MM.1S (cell line): ENCODE data around the gene RABEP2.

Source experiments
- DNase-seq: peaks from one replicate; pipeline ENCODE4 v3.0.0-alpha.2; 2015
- H2AFZ ChIP-seq: fragments of 300-600 bp; sonication (generic); 2 replicates; pipeline ENCODE4 v1.6.0; 2016; ENCODE audit warnings: antibody characterized with exemption, low read length
- H3F3A ChIP-seq: fragments of 300-600 bp; sonication (generic); 2 replicates; pipeline ENCODE4 v1.6.1; 2016; ENCODE audit warnings: mild to moderate bottlenecking, antibody characterized with exemption, low read length, moderate library complexity, mixed read lengths; ENCODE audit not compliant: insufficient read depth
- H3K27ac ChIP-seq: fragments of 300-600 bp; sonication (generic); 2 replicates; pipeline ENCODE4 v1.5.1; 2016; ENCODE audit warnings: mild to moderate bottlenecking, low read length
- H3K27me3 ChIP-seq: fragments of 300-600 bp; sonication (generic); replicated peaks from 2 replicates; pipeline ENCODE4 v1.6.0; 2016; ENCODE audit warnings: low read length; ENCODE audit not compliant: insufficient read depth
- H3K36me3 ChIP-seq: fragments of 300-600 bp; sonication (generic); replicated peaks from 2 replicates; pipeline ENCODE4 v1.6.1; 2016; ENCODE audit warnings: mild to moderate bottlenecking, low read length, mixed read lengths; ENCODE audit not compliant: insufficient read depth
- H3K4me1 ChIP-seq: fragments of 300-600 bp; sonication (generic); 2 replicates; pipeline ENCODE4 v1.6.1; 2016; ENCODE audit warnings: low read length, mixed read lengths
- H3K4me2 ChIP-seq: fragments of 300-600 bp; sonication (generic); 2 replicates; pipeline ENCODE4 v1.6.0; 2016; ENCODE audit warnings: low read depth, low read length
- H3K4me3 ChIP-seq: fragments of 300-600 bp; sonication (generic); 2 replicates; pipeline ENCODE4 v1.5.1; 2016; ENCODE audit warnings: low read length, mixed read lengths
- H3K79me2 ChIP-seq: fragments of 300-600 bp; sonication (generic); 2 replicates; pipeline ENCODE4 v1.6.1; 2016; ENCODE audit warnings: mixed run types, low read length, mixed read lengths
- H3K9ac ChIP-seq: fragments of 300-600 bp; sonication (generic); 2 replicates; pipeline ENCODE4 v1.6.1; 2016; ENCODE audit warnings: low read length, mixed read lengths
- H3K9me2 ChIP-seq: fragments of 300-600 bp; sonication (generic); replicated peaks from 2 replicates; pipeline ENCODE4 v1.6.1; 2016; ENCODE audit warnings: mild to moderate bottlenecking, low read length, mixed read lengths; ENCODE audit not compliant: insufficient read depth
- H3K9me3 ChIP-seq: fragments of 300-600 bp; sonication (generic); replicated peaks from 2 replicates; pipeline ENCODE4 v1.6.1; 2016; ENCODE audit warnings: mild to moderate bottlenecking, low read length, mixed read lengths; ENCODE audit not compliant: insufficient read depth
- H4K20me1 ChIP-seq: fragments of 300-600 bp; sonication (generic); 2 replicates; pipeline ENCODE4 v1.6.1; 2016; ENCODE audit warnings: mild to moderate bottlenecking, low read length, moderate library complexity, mixed read lengths; ENCODE audit not compliant: insufficient read depth
- EZH2 ChIP-seq: fragments of 300-600 bp; sonication (generic); optimal IDR thresholded peaks from 2 replicates; pipeline ENCODE3; 2017; ENCODE audit warnings: low read depth, mild to moderate bottlenecking, antibody characterized with exemption, low read length, mixed read lengths
- EZH2phosphoT487 ChIP-seq: fragments of 300-600 bp; sonication (generic); IDR thresholded peaks from 2 replicates; pipeline ENCODE4 v1.6.1; 2018; ENCODE audit warnings: antibody characterized with exemption, low read length
- TF ChIP-seq, protein P1 (sequence below): fragments of 300-600 bp; sonication (generic); IDR thresholded peaks from 2 replicates; pipeline ENCODE4 v1.5.1; 2016; ENCODE audit warnings: antibody characterized with exemption, low read length, mixed read lengths

The RABEP2 gene

GRCh38 chr16:28967156-28967555 lies 42.1 kb upstream of the RABEP2 start:
- TF ChIP-seq EZH2 (no peak), EZH2phosphoT487 (no peak)
- TF ChIP-seq, protein P1, sequence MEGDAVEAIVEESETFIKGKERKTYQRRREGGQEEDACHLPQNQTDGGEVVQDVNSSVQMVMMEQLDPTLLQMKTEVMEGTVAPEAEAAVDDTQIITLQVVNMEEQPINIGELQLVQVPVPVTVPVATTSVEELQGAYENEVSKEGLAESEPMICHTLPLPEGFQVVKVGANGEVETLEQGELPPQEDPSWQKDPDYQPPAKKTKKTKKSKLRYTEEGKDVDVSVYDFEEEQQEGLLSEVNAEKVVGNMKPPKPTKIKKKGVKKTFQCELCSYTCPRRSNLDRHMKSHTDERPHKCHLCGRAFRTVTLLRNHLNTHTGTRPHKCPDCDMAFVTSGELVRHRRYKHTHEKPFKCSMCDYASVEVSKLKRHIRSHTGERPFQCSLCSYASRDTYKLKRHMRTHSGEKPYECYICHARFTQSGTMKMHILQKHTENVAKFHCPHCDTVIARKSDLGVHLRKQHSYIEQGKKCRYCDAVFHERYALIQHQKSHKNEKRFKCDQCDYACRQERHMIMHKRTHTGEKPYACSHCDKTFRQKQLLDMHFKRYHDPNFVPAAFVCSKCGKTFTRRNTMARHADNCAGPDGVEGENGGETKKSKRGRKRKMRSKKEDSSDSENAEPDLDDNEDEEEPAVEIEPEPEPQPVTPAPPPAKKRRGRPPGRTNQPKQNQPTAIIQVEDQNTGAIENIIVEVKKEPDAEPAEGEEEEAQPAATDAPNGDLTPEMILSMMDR = no peak
- Histone ChIP-seq H3K36me3 (peaks cover 5% of the 10 kb centered on the region), H3K4me2 (no peak overlapping the region), H4K20me1 (no peaks in the 10 kb centered on the region), H3K27me3 (no peaks in the 10 kb centered on the region), H3F3A (peaks cover 5% of the 10 kb centered on the region; the same call in 1 of the 2 replicates), H3K4me1 (no peaks in the 10 kb centered on the region), H3K4me3 (no peak overlapping the region), H3K79me2 (no peaks in the 10 kb centered on the region), H3K9ac (no peak overlapping the region), H3K9me2 (no peaks in the 10 kb centered on the region), H3K27ac (no peak overlapping the region), H2AFZ (no peak overlapping the region), H3K9me3 (no peaks in the 10 kb centered on the region)
- DNase-seq = no peak

DNA sequence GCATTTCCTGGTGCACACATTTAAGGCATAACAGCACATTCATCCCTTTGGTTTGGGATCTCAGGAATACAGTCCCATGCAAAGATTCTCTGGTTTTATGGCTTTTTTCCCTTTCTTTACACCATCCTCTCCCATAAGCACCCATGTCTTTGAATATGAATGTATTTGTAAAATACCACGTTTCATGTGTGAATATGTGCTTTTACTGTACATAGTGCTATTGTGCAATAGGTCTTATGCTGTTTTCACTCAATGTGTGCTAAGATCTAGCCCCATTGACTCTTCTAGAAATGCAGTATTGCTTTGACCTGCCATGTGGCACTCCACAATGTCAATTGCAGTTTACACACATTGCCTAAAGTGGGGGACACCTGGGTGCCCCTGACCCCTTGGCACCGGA lies 39.5 kb upstream of the RABEP2 start:
- Histone ChIP-seq H3F3A (peaks cover 5% of the 10 kb centered on the region; the same call in 1 of the 2 replicates), H3K4me1 (no peaks in the 10 kb centered on the region), H3K9ac (no peak overlapping the region), H3K4me3 (no peak overlapping the region), H3K27me3 (no peaks in the 10 kb centered on the region), H3K36me3 (peaks cover 5% of the 10 kb centered on the region), H4K20me1 (no peaks in the 10 kb centered on the region), H3K9me3 (no peaks in the 10 kb centered on the region), H3K9me2 (no peaks in the 10 kb centered on the region), H2AFZ (no peak overlapping the region), H3K4me2 (no peak overlapping the region), H3K79me2 (no peaks in the 10 kb centered on the region), H3K27ac (no peak overlapping the region)
- no peak for DNase-seq
- TF ChIP-seq EZH2phosphoT487 (no peak), EZH2 (no peak)
- TF ChIP-seq, protein P1 = no peak

DNA sequence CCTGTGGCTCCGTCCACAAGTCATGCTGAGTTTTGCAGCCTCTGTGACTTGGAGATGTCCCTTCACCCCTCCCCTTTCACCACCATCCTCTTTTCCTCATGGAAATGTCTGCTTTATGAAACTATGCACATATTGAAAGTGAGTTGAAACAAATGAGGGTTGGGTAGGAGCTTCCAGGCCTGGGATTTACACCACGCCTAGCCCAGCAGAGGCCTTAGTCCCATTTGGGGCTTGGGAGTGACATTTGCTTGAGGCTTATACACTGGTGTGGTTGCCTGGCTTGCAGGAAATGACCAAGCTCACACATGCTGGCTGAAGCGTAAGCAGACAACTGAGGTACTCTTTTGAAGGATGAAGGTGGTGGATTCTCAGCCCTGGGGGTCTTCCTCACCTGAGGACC lies 39.0 kb upstream of the RABEP2 start:
- Histone ChIP-seq H3K4me3 (no peak overlapping the region), H3K4me2 (no peak overlapping the region), H3K9ac (no peak overlapping the region), H4K20me1 (no peaks in the 10 kb centered on the region), H3K9me3 (no peaks in the 10 kb centered on the region), H3K4me1 (no peaks in the 10 kb centered on the region), H3K9me2 (no peaks in the 10 kb centered on the region), H3K27ac (no peak overlapping the region), H2AFZ (no peak overlapping the region), H3K36me3 (peaks cover 5% of the 10 kb centered on the region), H3K79me2 (no peaks in the 10 kb centered on the region), H3F3A (peaks cover 5% of the 10 kb centered on the region; the same call in 1 of the 2 replicates), H3K27me3 (no peaks in the 10 kb centered on the region)
- TF ChIP-seq, protein P1 = no peak
- TF ChIP-seq EZH2 = no peak
- TF ChIP-seq EZH2phosphoT487 = no peak
- no peak for DNase-seq
